ENCODE measurements around the gene TUB.

DNA sequence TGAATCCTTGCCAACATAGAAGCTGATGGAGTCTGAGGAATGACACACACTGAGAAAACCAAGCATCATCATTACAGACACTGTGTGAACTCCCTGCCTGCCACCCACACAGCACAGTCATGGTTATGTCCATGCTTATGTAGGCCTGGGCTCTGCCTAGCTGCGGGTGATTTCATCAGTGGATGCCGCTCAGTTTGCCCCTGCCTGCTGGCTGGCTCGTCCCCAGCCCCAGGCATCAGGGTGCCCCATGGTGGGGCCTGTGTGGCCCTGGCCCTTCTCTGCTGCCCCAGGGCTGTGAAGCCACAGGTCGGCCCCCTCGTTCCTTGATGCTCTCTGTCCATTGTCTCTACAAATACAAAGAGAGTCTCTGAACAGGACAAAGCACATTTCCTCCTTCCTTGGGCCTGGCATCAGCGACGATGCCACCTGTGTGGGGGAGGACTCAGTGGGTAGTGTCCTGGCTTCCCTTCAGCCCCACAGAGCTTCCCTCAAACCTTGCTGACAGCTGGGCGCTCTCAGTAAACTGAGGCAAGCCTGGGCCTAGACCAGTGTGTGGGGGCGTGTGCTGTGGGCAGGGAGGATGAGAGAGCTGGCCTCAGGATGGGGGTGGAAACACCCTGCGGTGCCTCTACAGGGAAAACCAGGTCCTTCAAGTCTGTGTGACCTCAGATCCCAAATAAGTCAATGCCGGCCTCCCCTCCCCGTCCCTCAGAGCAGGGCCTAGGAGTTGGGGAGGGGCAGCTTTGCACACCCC, 20.0 kb upstream of the TUB start:
- TF ChIP-seq, protein P1, sequence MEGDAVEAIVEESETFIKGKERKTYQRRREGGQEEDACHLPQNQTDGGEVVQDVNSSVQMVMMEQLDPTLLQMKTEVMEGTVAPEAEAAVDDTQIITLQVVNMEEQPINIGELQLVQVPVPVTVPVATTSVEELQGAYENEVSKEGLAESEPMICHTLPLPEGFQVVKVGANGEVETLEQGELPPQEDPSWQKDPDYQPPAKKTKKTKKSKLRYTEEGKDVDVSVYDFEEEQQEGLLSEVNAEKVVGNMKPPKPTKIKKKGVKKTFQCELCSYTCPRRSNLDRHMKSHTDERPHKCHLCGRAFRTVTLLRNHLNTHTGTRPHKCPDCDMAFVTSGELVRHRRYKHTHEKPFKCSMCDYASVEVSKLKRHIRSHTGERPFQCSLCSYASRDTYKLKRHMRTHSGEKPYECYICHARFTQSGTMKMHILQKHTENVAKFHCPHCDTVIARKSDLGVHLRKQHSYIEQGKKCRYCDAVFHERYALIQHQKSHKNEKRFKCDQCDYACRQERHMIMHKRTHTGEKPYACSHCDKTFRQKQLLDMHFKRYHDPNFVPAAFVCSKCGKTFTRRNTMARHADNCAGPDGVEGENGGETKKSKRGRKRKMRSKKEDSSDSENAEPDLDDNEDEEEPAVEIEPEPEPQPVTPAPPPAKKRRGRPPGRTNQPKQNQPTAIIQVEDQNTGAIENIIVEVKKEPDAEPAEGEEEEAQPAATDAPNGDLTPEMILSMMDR (conservative IDR thresholded peaks at IDR 0.05; ENCODE audit: low read depth, low read length): no peak
- TF ChIP-seq EZH2 (IDR thresholded peaks at IDR 0.05; ENCODE audit: borderline replicate concordance, low read depth, low read length, poor library complexity, severe bottlenecking): no peak

All from A673 (cell line).